ENCODE data around the gene PAFAH2.

Gene PAFAH2

DNA sequence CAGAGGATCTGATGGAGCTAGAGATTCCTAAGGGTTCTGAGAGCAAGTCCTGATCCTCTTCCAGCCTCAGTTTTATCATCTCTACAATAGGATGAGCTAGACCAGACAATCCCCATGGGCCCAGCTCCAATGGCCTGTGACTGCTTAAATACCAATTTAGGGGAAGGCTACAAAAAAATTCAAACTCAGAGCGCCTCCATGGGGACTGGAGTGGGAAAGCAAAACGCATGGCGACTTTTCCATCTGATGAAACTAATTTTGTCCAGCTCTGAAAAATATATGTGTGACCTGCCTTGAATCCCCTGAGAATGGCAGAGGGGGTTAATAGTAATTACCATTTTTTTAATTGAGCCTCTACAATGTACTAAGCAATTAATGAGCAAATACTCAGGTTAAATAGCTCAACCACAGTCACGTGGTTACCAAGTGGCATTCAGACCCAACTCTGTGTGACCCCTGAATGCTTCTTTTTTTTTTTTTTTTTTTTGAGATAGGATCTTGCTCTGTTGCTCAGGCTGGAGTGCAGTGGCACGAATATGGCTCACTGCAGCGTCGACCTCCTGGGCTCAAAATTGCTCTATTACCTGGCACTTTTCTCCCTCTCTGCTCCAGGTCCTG is 32.1 kb upstream of the PAFAH2 start:
- no peak for DNase-seq

DNA sequence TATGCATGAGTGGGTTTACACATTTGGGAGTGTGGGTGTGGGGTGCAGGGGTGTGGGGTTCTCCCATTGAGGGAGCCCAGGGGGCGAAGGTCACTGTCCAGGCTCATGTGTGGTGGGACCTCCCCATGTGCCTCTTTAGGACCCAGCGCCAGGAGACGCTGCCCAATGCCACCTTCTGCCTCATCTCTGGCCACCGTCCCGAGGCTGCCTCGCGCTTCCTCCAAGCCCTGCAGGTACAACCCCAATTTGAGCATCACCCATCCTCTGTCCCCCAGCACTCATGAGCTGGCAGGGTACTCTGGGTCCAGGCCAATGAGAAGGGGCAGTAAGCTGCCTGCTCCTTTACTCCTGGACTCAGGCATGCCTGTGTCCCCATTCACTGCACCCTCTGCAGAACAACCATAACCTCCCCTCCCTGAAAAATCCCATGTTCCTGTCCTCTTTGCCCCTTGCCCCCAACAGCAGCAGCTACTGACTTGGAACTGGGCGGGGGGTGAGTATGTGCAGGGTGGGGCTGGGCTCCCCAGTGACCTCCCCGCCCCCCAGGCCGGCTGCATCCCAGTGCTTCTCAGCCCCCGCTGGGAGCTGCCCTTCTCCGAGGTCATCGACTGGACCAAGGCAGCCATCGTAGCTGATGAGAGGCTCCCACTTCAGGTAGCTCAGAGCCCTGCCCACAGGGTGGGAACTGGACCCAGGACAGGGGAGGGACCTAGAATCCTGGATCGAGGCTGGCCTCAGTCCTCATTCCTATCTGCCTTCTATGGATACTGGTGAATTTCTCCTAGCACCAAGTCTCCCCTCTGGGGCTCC is 31.4 kb upstream of the PAFAH2 start:
- no peak for DNase-seq

DNA sequence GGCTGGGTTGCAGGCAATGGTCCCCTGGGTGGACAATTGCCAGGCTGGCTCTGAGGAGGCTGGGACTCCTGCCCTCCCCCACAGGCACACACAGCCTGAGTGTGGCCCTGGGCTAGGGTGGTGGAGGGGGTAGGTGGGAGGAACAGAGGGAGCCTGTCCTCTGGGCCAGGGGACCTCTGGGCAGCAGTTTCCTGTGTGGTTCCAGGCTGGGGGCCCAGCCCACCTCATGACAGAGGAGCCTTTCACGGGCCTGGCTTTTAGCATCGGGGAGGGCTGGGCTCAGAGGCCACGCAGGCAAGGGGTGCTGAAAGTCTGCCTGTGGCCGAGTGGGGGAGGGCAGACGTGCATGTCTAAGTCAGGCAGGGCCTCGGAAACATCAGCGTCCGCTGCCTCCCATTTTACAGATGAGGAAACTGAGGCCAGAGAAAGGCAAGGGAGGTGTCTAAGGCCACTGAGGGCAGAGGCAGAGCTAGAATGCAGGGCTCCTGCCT is 30.7 kb upstream of the PAFAH2 start:
- no peak for DNase-seq

DNA sequence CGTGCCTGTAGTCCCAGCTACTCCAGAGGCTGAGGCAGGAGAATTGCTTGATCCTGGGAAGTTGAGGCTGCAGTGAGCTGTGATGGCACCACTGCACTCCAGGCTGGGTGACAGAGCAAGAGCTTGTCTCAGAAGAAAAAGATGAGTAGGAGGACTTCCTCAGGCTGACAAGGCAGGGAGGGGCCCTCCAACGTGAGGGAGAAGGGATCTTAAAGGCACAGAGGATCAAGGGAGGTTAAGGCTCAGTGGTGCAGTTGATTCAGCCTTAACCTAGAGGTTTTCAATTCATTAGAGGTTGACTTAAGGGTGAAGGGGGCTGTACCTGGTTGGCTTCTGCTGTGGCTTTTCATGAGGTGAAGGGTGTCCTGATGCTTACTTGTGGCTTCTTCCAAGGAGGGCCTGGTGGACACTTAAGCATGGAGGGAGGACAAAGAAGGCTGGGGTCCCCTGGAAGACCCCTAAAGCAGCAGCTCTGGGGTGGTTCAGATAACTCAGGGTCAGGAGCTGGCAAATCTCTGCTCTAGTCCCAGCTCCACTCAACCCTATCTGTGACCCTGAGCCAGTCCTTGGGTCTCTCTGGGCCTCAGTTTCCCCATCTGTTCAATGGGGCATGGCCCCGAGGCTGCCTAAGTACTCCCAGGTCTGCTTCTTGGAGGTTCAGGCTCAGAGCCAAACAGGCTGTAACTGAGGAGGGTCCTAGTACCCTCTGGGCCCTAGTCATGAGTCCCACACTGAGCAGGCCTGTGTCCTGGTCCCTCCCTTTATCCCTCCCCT is 30.0 kb upstream of the PAFAH2 start:
- no peak for DNase-seq

DNA sequence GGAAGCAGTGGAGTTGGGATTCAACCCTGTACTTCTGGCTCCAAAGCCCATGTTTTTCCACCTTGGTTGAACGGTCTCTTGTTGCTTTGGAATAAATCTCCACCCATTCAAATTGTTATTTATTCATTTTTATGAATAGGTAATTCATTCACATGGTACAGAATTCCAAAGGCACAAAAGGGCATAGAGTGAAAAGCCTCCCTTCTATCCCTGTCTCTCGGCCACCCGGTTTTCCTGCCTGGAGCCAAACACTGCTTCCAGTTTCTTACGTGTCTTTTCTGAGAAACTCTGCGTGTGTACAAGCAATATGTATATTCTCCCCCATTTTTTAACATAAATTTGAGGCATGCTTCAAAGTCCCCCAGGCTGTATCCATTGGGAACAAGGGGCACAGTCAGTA is 27.7 kb upstream of the PAFAH2 start:
- no peak for DNase-seq

DNA sequence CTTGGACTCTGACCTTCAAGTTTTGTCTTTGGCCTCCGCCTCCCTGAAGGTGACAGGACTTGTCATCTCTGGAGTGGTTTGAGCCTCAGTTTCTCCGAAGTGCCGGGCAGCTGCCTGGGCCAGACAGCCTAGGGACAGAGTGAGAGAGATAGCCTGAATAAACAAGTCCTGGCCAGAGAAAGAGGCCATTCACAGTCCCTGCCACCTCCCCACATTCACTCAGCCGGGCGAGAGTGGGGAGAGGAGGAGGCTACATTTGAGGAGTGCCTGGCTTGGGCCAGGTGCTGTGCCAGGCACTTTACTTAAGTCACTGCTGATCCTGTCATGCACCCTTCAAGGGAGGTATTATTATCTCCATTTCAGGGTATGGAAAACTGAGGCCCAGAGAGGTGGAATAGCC is 27.2 kb upstream of the PAFAH2 start:
- DNase-seq = no peak

DNA sequence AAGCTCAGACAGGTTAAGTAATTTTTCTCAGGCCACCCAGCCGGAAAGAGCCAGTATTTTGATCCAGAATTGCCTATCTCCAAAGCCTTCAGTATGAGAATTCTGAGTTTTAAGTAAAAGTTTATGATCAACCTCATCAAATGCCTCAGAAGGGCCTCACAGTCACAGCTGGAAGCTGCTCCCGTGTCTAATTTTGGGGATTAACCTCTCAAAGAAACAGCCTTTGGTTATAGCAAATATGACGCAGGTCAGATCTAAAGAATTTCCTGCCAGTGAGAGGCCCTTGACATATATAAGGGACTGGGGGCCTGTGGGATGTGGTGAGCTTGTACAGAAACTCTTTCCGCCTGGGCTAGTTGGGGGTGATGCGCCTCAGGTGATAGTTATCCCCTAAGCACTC is 26.0 kb upstream of the PAFAH2 start:
- no peak for DNase-seq

DNA sequence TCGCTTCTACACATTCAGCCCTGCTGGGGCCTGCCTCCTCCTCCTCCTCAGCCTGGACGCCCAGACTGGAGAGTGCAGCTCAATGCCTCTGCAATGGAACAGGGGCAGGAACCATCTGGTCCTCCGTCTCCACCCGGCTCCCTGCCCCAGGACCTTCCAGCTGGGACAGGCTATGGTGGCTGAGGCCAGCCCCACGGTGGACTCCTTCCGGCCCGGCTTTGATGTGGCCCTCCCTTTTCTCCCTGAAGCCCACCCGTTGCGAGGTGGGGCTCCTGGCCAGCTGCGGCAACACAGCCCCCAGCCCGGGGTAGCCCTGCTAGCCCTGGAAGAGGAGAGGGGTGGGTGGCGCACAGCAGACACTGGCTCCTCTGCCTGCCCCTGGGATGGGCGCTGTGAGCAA is 25.1 kb upstream of the PAFAH2 start:
- DNase-seq = no peak

DNA sequence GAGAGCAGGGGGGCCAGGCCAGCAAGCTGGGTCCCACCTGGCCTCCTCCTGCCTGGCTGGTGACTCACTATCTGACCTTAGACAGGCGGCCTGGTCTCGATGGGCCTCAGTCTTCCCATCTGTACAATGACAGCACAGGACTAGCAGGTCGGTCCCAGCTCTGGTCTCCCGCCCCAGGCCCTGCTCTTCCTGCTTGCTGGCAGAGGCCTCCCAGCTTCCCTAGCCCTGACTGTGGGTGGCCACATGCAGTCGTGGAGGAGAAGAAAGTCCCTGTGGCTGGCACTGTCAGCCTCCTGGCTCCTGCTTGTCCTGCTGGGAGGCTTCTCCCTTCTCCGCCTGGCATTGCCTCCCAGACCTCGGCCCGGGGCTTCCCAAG is 24.5 kb upstream of the PAFAH2 start:
- no peak for DNase-seq

DNA sequence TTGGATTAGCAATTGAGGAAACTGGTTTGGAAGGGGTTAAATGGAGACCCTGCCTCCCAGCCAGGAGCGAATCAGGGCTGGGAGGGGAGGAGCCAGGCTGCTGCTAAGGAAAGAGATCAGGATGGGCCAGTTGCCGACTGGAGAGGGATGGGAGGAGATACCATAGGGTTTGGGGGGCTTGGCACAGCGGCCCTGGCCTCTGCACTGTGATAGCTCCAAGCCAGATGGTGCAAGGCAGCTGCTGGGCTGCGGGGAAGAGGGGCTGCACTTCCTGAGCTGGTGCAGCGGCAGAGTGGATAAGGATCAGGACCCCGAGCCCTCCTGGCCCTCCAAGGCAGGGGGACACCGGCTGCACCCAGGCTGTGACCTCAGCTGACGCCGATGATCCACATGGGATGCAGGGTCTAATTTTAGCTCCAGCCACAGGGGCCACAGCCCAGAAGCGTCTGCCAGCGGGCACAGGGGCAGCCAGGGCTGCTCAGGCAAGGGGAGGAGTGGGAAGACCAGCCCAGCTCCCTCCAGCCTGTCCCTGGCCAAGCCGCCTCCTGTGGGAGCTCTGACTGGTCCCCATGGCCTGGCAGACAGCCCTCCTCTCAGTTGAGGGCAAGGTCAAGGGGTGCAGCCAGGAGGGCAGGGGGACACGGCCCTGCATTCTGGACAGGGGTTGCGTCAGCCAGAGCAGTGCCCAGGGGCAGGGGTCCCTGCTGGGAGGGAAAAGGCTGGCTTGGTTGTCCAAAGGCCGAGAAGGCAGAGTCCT is 24.0 kb upstream of the PAFAH2 start, which contains the start of gene EXTL1:
EXTL1 (plus strand) TSS at position 129 of the 757 bp plus-strand sequence. CDS start 872 bp downstream, outside the sequence.
- no peak for DNase-seq

DNA sequence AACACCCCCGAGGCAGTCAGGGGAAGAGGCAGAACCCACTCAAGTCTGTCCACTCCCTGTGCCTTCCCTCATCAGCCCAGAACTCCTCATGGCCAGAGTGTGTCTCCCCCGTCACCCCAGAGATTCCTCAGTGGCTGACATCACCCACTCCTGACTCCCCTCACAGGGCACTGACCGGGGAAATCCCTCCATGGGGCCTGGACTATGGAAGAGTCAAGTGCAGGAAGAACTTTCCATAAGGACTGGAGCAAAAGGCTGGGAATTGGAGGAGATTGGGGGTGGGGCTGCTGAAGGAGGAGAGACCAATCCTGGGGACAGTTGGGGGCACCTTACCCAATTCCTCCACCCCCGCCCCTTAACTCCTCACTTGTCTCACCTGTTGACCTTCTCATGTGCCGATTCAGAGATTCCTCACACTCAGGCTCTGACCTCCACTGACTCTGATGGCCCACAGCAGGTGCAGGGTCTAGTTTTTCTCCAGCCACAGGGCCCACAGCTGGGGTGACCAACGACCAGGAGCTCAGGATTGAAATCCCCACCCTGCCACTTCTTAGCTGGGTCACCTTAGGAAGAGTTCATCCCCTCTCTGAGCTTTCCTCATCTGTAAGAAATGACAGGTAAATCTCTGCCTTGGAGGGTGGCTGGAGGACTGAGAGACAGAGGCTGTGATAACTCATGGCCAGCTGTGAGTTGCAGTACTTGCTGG is 23.2 kb upstream of the PAFAH2 start:
- no peak for DNase-seq

DNA sequence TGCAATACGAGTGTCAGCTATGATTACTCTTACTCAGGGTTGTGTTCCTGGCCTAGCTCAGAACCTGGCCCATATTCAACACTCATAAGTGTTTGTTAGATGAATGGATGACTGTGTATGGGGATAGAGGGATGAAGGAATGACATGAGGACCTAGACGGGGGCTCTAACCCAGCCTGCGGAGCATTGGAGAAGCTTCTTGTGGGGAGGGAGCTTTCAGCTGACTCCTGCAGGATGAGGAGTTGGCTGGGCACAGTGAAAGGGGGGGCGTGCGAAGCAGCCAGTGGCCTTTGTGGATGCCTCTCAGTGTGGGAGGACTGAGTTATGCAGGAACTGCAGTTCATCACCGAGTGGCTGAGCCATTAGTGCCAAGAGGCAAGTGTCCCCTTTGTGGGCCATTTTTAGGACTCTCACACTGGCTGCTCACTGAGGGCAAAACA is 22.5 kb upstream of the PAFAH2 start:
- no peak for DNase-seq

DNA sequence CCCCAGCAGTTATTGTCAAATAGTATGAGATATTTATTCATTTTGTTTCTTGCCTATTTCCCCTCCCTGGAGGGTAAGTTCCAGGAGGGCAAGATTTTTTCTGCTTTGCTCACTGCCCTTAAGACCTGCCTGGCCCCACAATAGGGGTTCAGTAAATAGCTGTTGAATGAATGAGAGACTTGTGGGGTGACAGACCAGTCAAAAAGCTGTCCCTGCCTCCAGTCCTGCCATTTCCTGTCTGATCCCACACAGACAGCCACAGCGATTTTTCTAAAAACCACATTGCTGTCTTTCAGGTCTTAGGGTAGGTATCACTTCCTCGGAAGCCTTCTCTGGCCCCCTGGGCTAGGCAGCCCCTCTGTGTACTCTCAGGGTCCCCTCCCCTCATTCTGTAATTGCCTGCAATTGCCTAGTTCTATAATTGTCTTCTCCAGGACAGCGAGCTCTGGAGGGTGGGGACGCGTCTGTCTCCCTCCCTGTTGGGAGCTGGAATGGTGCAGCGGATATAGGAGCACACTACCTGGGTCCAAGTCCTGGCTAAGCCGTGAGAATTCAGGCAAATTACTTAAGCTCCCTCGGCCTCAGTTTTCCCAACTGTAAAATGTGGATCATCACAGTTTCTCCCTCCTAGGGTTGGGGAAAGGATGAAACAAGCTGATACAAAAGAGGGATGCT is 21.9 kb upstream of the PAFAH2 start:
- DNase-seq = no peak

DNA sequence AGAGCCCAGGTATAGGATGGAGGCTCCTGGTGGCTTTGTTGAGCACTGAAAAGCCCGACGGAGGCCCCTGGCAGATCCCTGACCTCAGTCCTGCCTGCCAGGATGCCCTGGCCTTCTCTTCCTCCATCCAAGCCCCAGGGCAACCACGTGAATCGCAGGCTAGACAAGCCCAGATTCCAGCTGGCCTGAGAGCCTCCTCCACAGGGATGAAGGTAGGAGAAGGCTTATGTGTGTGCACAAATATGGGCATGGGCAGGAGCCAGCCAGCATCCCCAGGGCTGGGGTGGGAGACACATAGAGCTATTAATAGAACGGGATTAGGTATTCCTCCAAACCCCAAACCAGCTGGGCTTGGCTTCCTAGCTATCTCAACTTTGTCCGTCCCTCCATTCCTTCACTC is 19.7 kb upstream of the PAFAH2 start:
- no peak for DNase-seq

DNA sequence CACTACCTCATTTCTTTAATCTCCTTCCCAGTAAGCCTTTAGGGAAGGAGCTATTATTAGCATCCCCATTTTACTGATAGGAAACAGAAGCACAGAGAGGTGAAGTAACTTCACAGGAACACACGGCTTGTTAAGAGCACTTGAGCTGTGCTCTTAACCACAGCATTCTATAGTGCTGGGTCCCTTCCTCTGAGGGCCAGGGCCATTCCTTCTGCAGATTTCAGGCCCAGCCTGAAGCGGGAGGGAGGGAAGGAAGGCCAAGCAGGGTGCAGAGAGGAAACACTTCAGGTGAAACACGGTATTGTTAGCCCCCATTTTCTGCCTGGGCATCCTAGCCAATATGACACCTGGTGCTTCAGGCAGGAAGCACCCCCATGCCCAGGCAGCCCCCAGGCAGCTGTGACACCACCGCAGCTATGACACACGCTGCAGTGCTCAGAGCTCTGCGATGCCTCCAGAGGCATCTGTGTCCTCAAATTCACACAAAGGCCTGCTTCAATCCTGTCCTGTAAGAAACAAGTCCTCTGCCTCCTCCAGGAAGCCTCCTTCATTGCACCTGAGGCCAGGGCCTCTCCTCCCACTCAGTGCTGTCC is 19.2 kb upstream of the PAFAH2 start:
- no peak for DNase-seq

DNA sequence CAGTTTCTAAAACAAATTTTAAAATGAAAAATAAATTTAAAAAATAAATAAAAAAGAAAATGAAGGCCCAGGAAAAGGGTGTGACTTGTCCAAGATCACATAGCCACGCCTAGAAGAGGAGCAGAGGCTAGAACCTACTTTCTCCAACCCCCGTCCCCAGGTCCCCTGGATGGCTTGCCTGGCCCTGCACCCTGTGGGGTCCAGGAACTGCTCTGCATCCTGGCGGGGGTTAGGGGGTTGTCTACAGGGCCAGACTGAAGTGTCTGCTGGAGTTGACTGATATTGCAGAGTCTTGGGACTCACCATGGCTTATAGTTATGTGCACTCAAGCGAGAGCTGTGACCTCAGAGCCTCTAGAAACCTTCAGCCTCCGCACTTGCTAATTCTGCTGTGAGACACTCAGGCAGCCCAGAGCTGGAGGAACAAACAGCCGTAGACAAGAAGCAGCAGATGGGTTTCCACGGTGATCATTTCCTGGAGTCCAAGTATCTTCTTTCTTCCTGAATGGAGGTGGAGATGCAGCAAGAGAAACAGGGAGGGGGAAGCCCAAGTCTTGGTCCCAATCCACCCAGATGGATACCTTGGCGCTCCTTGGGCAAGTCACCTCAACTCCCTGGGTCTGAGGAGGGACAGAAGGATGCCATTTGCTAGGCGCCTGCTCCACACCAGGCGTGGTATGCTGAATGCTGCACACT is 18.5 kb upstream of the PAFAH2 start:
- no peak for DNase-seq

DNA sequence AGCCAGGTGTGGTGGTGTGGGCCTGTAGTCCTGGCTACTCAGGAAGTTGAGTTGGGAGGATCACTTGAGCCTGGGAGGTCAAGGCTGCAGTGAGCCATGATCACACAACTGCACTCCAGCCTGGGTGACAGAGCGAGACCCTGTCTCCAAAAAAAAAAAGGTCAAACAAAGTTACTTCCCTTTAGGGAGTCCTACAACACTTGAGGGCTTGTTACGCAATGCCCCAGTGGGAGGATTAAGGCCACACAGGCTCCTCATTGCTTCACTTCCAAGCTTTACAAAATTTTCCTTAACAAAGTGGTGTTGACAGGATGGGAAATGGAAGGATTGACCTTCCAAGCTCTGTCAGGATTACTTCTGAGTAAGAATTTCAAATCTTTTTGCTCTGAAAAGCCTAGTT is 17.5 kb upstream of the PAFAH2 start:
- DNase-seq = no peak

DNA sequence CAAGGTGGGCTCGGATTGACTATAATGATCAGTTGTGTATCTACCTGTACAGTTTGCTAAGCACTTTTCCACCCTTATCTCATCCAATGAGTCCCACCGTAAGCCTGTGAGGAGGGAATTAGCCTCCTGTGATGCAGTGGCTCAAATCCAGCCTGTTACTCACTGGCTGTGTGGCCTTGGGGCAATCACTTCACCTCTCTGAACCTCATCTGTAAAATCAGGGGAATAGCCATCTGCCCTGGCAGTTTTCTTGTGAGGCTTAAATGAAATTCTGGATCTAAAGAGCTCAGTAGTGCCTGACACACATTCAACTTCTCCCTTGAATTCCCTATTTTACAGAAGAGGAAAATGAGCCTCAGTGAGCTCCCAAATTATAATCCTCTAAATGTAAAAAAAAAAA is 16.3 kb upstream of the PAFAH2 start:
- no peak for DNase-seq

DNA sequence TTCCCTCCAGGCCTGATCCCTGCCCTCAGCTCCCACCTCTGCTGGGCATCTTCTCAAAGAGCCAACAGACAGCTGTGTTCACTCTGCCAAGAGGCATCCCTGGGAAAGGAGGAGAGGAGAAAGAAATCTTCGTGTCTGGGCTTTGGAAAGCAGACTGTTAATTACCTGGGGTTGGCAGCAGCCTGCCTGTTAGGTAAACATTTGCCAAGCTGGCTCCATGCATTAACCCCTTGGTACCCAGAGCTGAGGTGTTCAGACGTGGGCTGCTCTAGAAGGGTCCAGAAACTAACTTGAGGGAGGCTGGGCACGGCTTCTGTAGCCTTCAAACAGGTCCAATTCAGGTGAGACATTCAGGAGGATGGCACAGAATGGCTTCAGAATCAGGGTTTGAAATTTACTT is 15.0 kb upstream of the PAFAH2 start:
- DNase-seq = no peak

DNA sequence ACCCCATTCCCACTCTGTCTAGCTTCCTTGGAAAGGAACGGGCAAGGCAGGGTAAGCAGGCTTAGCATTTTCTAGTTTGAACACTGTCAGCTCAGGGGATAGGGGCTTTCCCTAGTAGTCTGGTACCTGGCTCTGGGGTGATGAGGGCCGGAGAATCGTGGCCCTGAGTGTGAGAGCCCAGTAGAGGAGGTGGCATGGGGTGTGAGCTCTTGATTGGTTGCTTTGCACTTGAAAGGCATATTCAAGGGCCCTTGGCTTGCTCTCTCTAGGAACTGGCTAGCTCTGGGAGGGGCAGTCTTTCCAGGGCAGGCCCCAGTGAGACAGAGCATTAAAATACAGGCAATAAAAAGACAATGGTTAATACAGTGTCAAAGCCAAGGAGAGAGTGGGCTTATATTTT is 13.0 kb upstream of the PAFAH2 start:
- no peak for DNase-seq

All from stimulated activated naive CD4-positive, alpha-beta T cell treated with Interleukin-2 at 50 U/mL for 16 hours (primary cell).